K562 (cell line): Measurements from ENCODE around the gene RAP1A. TPM values are rescaled to one million over a fixed set of nuclear protein-coding genes. Genes with fewer than 3 reads are reported as not detected.
A peak's percentile ranks its signal among the peaks of the same experiment; 100 is the strongest.

Source experiments
- ATAC-seq: fragments of 200-7000 bp; cut with Tn5 transposase; 3 replicates; pipeline ENCODE4 v1.9.1; 2020; ENCODE audit warnings: moderate library complexity
- BruUV-seq: library from RNA; stranded (reverse); fragments of 400-500 nt; replicated peaks from 2 replicates; lab custom pipeline; 2021; lab: Mats Ljungman, UMichigan
- CTCF ChIA-PET: fragments of 300-600 bp; formaldehyde crosslinking; extraction: SDS; loops from one replicate; lab custom pipeline; 2021; ENCODE audit warnings: low intra/inter-chr PET ratio; lab: Yijun Ruan, JAX
- POLR2A ChIA-PET: fragments of 300-600, 350-650 bp; sonication (Branson Sonifier 250); formaldehyde crosslinking; extraction: SDS; loops from one replicate; lab custom pipeline; 2021; ENCODE audit warnings: antibody characterized with exemption, inconsistent platforms; lab: Yijun Ruan, JAX
- DNase-seq, 4 experiments: peaks; one replicate each; pipeline versions ENCODE4 v3.0.0 to v3.0.0-alpha.2; 2011 to 2018; ENCODE audit warnings: low spot score in 3 of 4, mixed read lengths in 3 of 4; ENCODE audit errors: extremely low read depth in 1 of 4
- FAIRE-seq: peaks from 2 replicates; lab custom pipeline; 2011; peaks lifted over from hg19 to GRCh38; lab: Jason Lieb, UNC
- H2AFZ ChIP-seq: 2 replicates; pipeline ENCODE4 v1.6.0; 2011; ENCODE audit warnings: low read depth, low read length, control low read depth, inconsistent platforms
- H3K27ac ChIP-seq: fragments of 200-600 bp; 3 replicates; pipeline ENCODE4 v1.8.0; 2011; ENCODE audit warnings: low read depth, mild to moderate bottlenecking, control low read depth, inconsistent platforms, low read length, moderate library complexity, mixed read lengths; ENCODE audit errors: extremely low read depth
- H3K27me3 ChIP-seq, 2 experiments: fragments of 300-600 bp in 1 of 2; 2 replicates in 1 of 2; 3 replicates in 1 of 2; pipeline versions ENCODE4 v1.6.0 to v1.8.0; 2011; ENCODE audit warnings: inconsistent platforms in 2 of 2, low read length in 2 of 2, mild to moderate bottlenecking in 1 of 2, mixed read lengths in 1 of 2, moderate library complexity in 1 of 2; ENCODE audit not compliant: control insufficient read depth in 2 of 2, insufficient read depth in 2 of 2
- H3K36me3 ChIP-seq: fragments of 300-600 bp; 3 replicates; pipeline ENCODE4 v1.8.0; 2011; ENCODE audit warnings: mild to moderate bottlenecking, low read length, inconsistent platforms; ENCODE audit not compliant: control insufficient read depth, insufficient read depth
- H3K4me1 ChIP-seq, 2 experiments: fragments of 200-600 bp in 1 of 2; replicated peaks in 1 of 2; 2 replicates in 1 of 2; 3 replicates in 1 of 2; pipeline versions ENCODE4 v1.5.1 to v1.8.0; 2011; ENCODE audit warnings: inconsistent platforms in 2 of 2, low read length in 2 of 2, mild to moderate bottlenecking in 1 of 2, mixed read lengths in 1 of 2, moderate library complexity in 1 of 2; ENCODE audit not compliant: control insufficient read depth in 2 of 2, insufficient read depth in 2 of 2
- H3K4me2 ChIP-seq: 2 replicates; pipeline ENCODE4 v1.6.1; 2011; ENCODE audit warnings: low read length, control low read depth, inconsistent platforms, mixed read lengths; ENCODE audit not compliant: insufficient read depth
- H3K4me3 ChIP-seq: fragments of 200-600 bp; sonication (generic), shearing (Covaris generic); 2 replicates; pipeline ENCODE4 v1.5.1; 2016; ENCODE audit warnings: control low read depth, inconsistent platforms
- H3K79me2 ChIP-seq: fragments of 200-600 bp; 3 replicates; pipeline ENCODE4 v1.8.0; 2011; ENCODE audit warnings: low read length, inconsistent platforms; ENCODE audit not compliant: control insufficient read depth, insufficient read depth
- H3K9ac ChIP-seq, 2 experiments: 2 replicates each; pipeline versions ENCODE4 v1.6.0 to v1.6.1; 2011; ENCODE audit warnings: low read depth in 2 of 2, low read length in 2 of 2, control low read depth in 1 of 2, inconsistent platforms in 1 of 2, mild to moderate bottlenecking in 1 of 2, mixed read lengths in 1 of 2; ENCODE audit not compliant: insufficient read depth in 1 of 2
- H3K9me1 ChIP-seq: one replicate; pipeline ENCODE4 v1.6.0; 2011; ENCODE audit warnings: inconsistent platforms, mild to moderate bottlenecking, low read length, moderate library complexity; ENCODE audit not compliant: control insufficient read depth, insufficient read depth
- H3K9me3 ChIP-seq: replicated peaks from 2 replicates; pipeline ENCODE4 v1.5.1; 2011; ENCODE audit warnings: low read depth, low read length, inconsistent platforms; ENCODE audit not compliant: control insufficient read depth, insufficient read depth
- H4K20me1 ChIP-seq: replicated peaks from 2 replicates; pipeline ENCODE4 v1.6.1; 2011; ENCODE audit warnings: low read length, inconsistent platforms, mixed read lengths; ENCODE audit not compliant: control insufficient read depth, insufficient read depth
- ARID1B ChIP-seq: fragments of 450-650 bp; IDR thresholded peaks from 2 replicates; pipeline ENCODE4 v1.6.1; 2016; ENCODE audit warnings: antibody characterized with exemption, mild to moderate bottlenecking, inconsistent platforms
- CBFA2T3 ChIP-seq: fragments of 450-650 bp; IDR thresholded peaks from 2 replicates; pipeline ENCODE4 v1.6.1; 2017
- ELF4 ChIP-seq: fragments of 450-650 bp; formaldehyde crosslinking; IDR thresholded peaks from 2 replicates; pipeline ENCODE4 v1.4.0; 2022; ENCODE audit warnings: missing genetic modification characterization
- ETV1 ChIP-seq: fragments of 450-650 bp; conservative IDR thresholded peaks from 2 replicates; pipeline ENCODE4 v1.6.1; 2016; ENCODE audit warnings: missing genetic modification characterization, control low read depth, low read depth, missing compliant biosample characterization
- GTF2E2 ChIP-seq: fragments of 200-800 bp; sonication (Bioruptor generic); IDR thresholded peaks from 2 replicates; pipeline ENCODE4 v1.6.1; 2016; ENCODE audit warnings: missing genetic modification characterization, missing compliant biosample characterization
- HDGF ChIP-seq: fragments of 450-650 bp; IDR thresholded peaks from 2 replicates; pipeline ENCODE4 v1.6.1; 2016
- KLF13 ChIP-seq: fragments of 450-650 bp; IDR thresholded peaks from 2 replicates; pipeline ENCODE4 v1.6.1; 2016; ENCODE audit warnings: missing genetic modification characterization, low read depth, mild to moderate bottlenecking, missing compliant biosample characterization, moderate library complexity, borderline replicate concordance
- PML ChIP-seq: IDR thresholded peaks from 2 replicates; pipeline ENCODE4 v1.6.1; 2012; ENCODE audit warnings: low read length, inconsistent platforms
- RBM15 ChIP-seq: fragments of 200-400 bp; formaldehyde crosslinking; IDR thresholded peaks from 2 replicates; pipeline ENCODE4 v1.6.1; 2018; ENCODE audit warnings: mild to moderate bottlenecking, low read length, moderate library complexity; ENCODE audit not compliant: insufficient read depth
- RBM17 ChIP-seq: fragments of 200-400 bp; formaldehyde crosslinking; IDR thresholded peaks from 2 replicates; pipeline ENCODE4 v1.6.1; 2017; ENCODE audit warnings: low read depth, mild to moderate bottlenecking, low read length, borderline replicate concordance
- VEZF1 ChIP-seq: fragments of 200-800 bp; sonication (Bioruptor generic); IDR thresholded peaks from 2 replicates; pipeline ENCODE4 v1.6.1; 2017; ENCODE audit warnings: missing genetic modification characterization, missing compliant biosample characterization
- in situ Hi-C: fragments of 300-500 bp; cut with MboI; formaldehyde crosslinking; loops from 4 replicates; pipeline ENCODE4 v1.15.0; 2018; ENCODE audit warnings: inconsistent platforms, mixed read lengths
- intact Hi-C: fragments of 100-400 bp; cut with micrococcal nuclease; formaldehyde crosslinking; loops from 2 replicates; pipeline ENCODE4 v1.14.2; 2022
- polyA plus RNA-seq, 8 experiments: library from polyadenylated mRNA; depleted of rRNA in 4 of 8; stranded (reverse) in 5 of 8; unstranded in 3 of 8; fragments of >200 nt; fragmentation: Nextera tagmentation in 2 of 8; fragmentation: Illumina TruSeq in 1 of 8; extraction: Ambion mirVana in 2 of 8; extraction: Trizol in 1 of 8; gene quantifications; 2 replicates each; pipeline versions ENCODE4 v1.2.1 to v1.2.3, GENCODE V29; 2011 to 2014; ENCODE audit warnings: inconsistent platforms in 1 of 8, missing spikeins in 1 of 8
- total RNA-seq, 7 experiments: library from RNA; depleted of rRNA in 6 of 7; stranded (reverse); fragments of >200 nt in 6 of 7; fragmentation: Illumina TruSeq in 2 of 7; extraction: Trizol in 2 of 7; gene quantifications; 2 replicates each; pipeline versions ENCODE4 v1.2.1 to v1.2.3, GENCODE V29; 2011 to 2021; ENCODE audit warnings: low replicate concordance in 1 of 7
- TF ChIP-seq, protein P1 (sequence below), 2 experiments: fragments of 450-650 bp; IDR thresholded peaks; 2 replicates each; pipeline ENCODE4 v1.6.1; 2016; ENCODE audit warnings: mild to moderate bottlenecking in 2 of 2, borderline replicate concordance in 1 of 2, low read depth in 1 of 2, moderate library complexity in 1 of 2

RAP1A gene
- total and polyA plus RNA-seq, 9 of the 15 experiments (the other 6 are each of a cell fraction or from before 2014, with no cell fraction given) = 13.4 to 86.2 (median 32.5) TPM

GRCh38 chr1:111621050-111621449 is 1.5 kb downstream of the RAP1A start (continued):
- TF ChIP-seq RBM17 = no peak

DNA sequence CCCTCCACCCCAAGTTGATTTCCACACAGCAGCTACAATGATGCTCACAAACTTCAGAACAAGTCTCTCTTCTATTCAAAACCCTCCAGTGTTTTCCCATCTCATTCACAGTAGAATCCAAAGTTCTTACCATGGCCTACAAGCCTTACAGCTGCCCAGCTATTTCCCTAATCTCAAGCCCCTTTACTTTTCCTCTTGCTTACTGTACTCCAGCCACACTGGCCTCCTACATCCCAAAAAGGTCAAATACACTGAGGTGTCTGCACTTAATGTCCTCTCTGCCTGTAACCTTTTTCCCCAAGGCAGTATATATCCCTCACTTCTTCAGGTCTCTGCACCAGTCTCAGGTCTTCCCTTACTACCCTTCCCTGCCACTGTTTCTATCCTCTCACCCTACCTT is 2.6 kb downstream of the RAP1A start:
- H4K20me1 ChIP-seq = no peaks in the 10 kb centered on the region
- DNase-seq (no peak), FAIRE-seq (no peak), ATAC-seq (no peak)
- peak overlapping the region; percentile 91 for H3K4me2 ChIP-seq
- H3K27me3 ChIP-seq = no peaks in the 10 kb centered on the region
- peaks cover 6% of the 10 kb centered on the region; the same call in 1 of the 3 replicates for H3K36me3 ChIP-seq
- POLR2A ChIA-PET = interaction anchor here (0.7 to 1.6 kb wide), 5 partner anchors 15 to 34 kb away, joined by 3 to 4 read pairs (median 4); no protein-coding TSS in a partner anchor
- H3K9me3 ChIP-seq = no peaks in the 10 kb centered on the region
- intact Hi-C loops = no loop called here
- peak overlapping the region in 1 of 2 experiments; percentile 26; a peak in 2 of 4 replicates for H3K9ac ChIP-seq
- H3K4me3 ChIP-seq = no peak overlapping the region
- peak overlapping the region; percentile 20; the same call in 2 of the 3 replicates for H3K27ac ChIP-seq
- BruUV-seq = no TSS peak
- H2AFZ ChIP-seq = no peak overlapping the region
- H3K9me1 ChIP-seq = no peaks in the 10 kb centered on the region
- CTCF ChIA-PET = no interaction called here
- H3K79me2 ChIP-seq = peaks cover 74% of the 10 kb centered on the region
- peaks cover 6 to 41% of the 10 kb centered on the region in 2 experiments for H3K4me1 ChIP-seq
- in situ Hi-C loops = no loop called here
- TF ChIP-seq GTF2E2 (tag) = no peak
- no peak for TF ChIP-seq ETV1
- no peak for TF ChIP-seq HDGF
- TF ChIP-seq ELF4 (CRISPR knock-in tag) = 0 out of 2 replicates have a peak, but pooled peaks have one; percentile 53
- TF ChIP-seq RBM15 = no peak
- TF ChIP-seq, protein P1, sequence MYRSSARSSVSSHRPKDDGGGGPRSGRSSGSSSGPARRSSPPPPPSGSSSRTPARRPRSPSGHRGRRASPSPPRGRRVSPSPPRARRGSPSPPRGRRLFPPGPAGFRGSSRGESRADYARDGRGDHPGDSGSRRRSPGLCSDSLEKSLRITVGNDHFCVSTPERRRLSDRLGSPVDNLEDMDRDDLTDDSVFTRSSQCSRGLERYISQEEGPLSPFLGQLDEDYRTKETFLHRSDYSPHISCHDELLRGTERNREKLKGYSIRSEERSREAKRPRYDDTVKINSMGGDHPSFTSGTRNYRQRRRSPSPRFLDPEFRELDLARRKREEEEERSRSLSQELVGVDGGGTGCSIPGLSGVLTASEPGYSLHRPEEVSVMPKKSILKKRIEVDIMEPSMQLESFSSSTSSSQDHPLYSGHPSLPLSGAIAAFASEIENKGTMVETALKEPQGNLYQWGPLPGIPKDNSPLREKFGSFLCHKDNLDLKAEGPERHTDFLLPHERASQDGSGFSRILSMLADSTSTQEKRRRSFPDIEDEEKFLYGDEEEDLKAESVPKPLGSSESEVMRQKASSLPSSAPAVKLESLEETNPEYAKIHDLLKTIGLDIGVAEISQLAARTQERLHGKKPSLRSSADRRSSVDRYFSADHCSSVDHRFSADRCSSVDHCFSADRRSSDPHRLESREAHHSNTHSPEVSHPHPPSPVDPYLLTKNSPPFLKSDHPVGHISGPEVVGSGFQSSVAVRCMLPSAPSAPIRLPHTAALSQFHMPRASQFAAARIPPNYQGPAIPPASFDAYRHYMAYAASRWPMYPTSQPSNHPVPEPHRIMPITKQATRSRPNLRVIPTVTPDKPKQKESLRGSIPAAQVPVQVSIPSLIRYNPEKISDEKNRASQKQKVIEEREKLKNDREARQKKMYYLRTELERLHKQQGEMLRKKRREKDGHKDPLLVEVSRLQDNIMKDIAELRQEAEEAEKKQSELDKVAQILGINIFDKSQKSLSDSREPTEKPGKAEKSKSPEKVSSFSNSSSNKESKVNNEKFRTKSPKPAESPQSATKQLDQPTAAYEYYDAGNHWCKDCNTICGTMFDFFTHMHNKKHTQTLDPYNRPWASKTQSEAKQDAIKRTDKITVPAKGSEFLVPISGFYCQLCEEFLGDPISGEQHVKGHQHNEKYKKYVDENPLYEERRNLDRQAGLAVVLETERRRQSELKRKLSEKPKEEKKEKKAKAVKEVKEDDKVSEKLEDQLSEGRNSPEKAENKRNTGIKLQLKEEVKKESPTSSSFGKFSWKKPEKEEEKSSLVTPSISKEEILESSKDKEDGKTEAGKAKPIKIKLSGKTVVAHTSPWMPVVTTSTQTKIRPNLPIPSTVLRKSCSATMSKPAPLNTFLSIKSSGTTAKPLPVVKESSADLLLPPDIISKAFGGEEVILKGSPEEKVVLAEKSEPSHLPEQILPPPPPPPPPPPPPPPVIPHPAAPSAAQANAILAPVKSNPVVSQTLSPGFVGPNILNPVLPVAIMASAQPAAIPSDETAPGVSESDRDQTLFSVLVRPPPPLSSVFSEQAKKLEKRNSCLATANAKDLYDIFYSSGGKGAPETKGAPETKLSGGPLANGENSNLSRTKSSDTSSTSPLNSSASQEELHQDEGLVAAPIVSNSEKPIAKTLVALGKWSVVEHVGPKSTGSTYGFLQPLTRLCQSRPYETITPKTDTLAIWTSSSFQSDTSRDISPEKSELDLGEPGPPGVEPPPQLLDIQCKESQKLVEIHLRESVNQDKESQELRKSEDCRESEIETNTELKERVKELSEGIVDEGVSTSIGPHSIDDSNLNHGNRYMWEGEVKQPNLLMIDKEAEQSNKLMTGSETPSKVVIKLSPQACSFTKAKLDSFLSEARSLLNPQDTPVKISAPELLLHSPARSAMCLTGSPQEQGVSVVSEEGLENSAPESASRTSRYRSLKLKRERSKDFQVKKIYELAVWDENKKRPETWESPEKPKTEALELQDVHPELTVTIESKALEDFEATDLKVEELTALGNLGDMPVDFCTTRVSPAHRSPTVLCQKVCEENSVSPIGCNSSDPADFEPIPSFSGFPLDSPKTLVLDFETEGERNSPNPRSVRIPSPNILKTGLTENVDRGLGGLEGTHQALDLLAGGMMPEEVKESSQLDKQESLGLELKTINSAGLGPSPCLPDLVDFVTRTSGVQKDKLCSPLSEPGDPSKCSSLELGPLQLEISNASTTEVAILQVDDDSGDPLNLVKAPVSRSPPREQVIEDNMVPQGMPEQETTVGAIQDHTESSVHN (IDR thresholded peaks at IDR 0.05; ENCODE audit: borderline replicate concordance in 1 of 2, low read depth in 1 of 2) = no peak
- TF ChIP-seq VEZF1 (CRISPR knock-in tag) = no peak
- no peak for TF ChIP-seq KLF13 (tag)
- no peak for TF ChIP-seq ARID1B
- no peak for TF ChIP-seq PML
- no peak for TF ChIP-seq CBFA2T3
